ENCODE results near the gene SIX2. TPM values are rescaled to one million over a fixed set of nuclear protein-coding genes. Genes with fewer than 3 reads are reported as not detected.

Gene SIX2
- total RNA-seq, 6 experiments from 2014 or later, result not detected

- Mint-ChIP-seq H3K4me3 (no peak overlapping the region), H3K27ac (no peak overlapping the region), H3K36me3 (ENCODE audit: low read depth) (no peaks in the 10 kb centered on the region), H3K27me3 (ENCODE audit: insufficient read depth) (peaks cover 28% of the 10 kb centered on the region), H3K4me1 (ENCODE audit: low read depth) (peaks cover 23% of the 10 kb centered on the region), H3K9me3 (no peaks in the 10 kb centered on the region)
- peak; percentile 81 for TF ChIP-seq CTCF (IDR thresholded peaks at IDR 0.05)
- DNase-seq, result peak; percentile 41
These were observed 35.1 kb downstream of the SIX2 start for GRCh38 chr2:44974064-44974715.

GRCh38 chr2:44972771-44973535, 36.3 kb downstream of the SIX2 start:
- H3K27me3 Mint-ChIP-seq (ENCODE audit: insufficient read depth), result peaks cover 20% of the 10 kb centered on the region
- H3K4me3 Mint-ChIP-seq, result peak overlapping the region; percentile 50; the same call in 1 of the 2 replicates
- H3K4me1 Mint-ChIP-seq (ENCODE audit: low read depth), result peaks cover 23% of the 10 kb centered on the region
- no peak overlapping the region for H3K27ac Mint-ChIP-seq
- DNase-seq, result no peak
- no peak for TF ChIP-seq CTCF (IDR thresholded peaks at IDR 0.05)
- H3K36me3 Mint-ChIP-seq (ENCODE audit: low read depth), result no peaks in the 10 kb centered on the region
- H3K9me3 Mint-ChIP-seq, result no peaks in the 10 kb centered on the region

- Mint-ChIP-seq H3K9me3 (no peaks in the 10 kb centered on the region), H3K27me3 (ENCODE audit: insufficient read depth) (peaks cover 23% of the 10 kb centered on the region), H3K36me3 (ENCODE audit: low read depth) (no peaks in the 10 kb centered on the region), H3K27ac (no peak overlapping the region), H3K4me1 (ENCODE audit: low read depth) (peaks cover 23% of the 10 kb centered on the region), H3K4me3 (no peak overlapping the region)
- peak; percentile 33 for DNase-seq
- no peak for TF ChIP-seq CTCF (IDR thresholded peaks at IDR 0.05)
These were observed 38.3 kb downstream of the SIX2 start for GRCh38 chr2:44970846-44971450.

DNA sequence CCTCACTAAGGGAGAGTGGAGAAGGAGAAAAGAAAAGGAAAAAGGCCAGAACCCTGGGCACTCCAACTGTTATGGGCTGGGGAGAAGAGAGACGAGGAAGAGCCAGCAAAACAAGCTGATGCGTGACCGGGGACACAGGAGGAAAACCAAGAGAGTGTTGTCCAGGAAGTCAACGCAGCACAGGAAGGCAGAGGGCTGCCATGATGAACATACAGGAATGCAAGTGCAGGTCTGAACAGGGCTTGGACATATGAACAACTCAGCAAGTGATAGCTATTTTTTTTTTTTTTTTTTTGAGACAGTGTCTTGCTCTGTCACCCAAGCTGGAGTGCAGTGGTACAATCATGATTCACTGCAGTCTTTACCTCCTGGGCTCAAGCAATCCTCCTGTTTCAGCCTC, 39.3 kb downstream of the SIX2 start:
- Mint-ChIP-seq H3K27ac (no peak overlapping the region), H3K4me1 (ENCODE audit: low read depth) (peaks cover 28% of the 10 kb centered on the region), H3K27me3 (ENCODE audit: insufficient read depth) (peaks cover 18% of the 10 kb centered on the region), H3K36me3 (ENCODE audit: low read depth) (no peaks in the 10 kb centered on the region), H3K9me3 (no peaks in the 10 kb centered on the region), H3K4me3 (no peak overlapping the region)
- no peak for TF ChIP-seq CTCF (IDR thresholded peaks at IDR 0.05)
- no peak for DNase-seq

- no peaks in the 10 kb centered on the region for H3K36me3 Mint-ChIP-seq (ENCODE audit: low read depth)
- no peak overlapping the region for H3K4me3 Mint-ChIP-seq
- H3K9me3 Mint-ChIP-seq, result no peaks in the 10 kb centered on the region
- H3K27me3 Mint-ChIP-seq (ENCODE audit: insufficient read depth), result peaks cover 21% of the 10 kb centered on the region
- DNase-seq, result no peak
- no peak overlapping the region for H3K27ac Mint-ChIP-seq
- no peak for TF ChIP-seq CTCF (IDR thresholded peaks at IDR 0.05)
- H3K4me1 Mint-ChIP-seq (ENCODE audit: low read depth), result peaks cover 19% of the 10 kb centered on the region
These were observed 41.4 kb downstream of the SIX2 start for GRCh38 chr2:44967727-44968432.

Data from HFFc6 (cell line).